Stimulated activated naive CD8-positive, alpha-beta T cell treated with anti-CD3 and anti-CD28 coated beads, Interleukin-15, Interleukin-2, amounts not matched to agents 100 U/mL and 50 U/mL, for 24 hours (primary cell): ENCODE data around the gene DAP.

Experiments used
- ATAC-seq: fragments of 150-1000 bp; cut with Tn5 transposase; one replicate; pipeline ENCODE4 v1.10.0; 2021
- DNase-seq: peaks from one replicate; pipeline ENCODE4 v3.0.0; 2021

The DAP gene

DNA sequence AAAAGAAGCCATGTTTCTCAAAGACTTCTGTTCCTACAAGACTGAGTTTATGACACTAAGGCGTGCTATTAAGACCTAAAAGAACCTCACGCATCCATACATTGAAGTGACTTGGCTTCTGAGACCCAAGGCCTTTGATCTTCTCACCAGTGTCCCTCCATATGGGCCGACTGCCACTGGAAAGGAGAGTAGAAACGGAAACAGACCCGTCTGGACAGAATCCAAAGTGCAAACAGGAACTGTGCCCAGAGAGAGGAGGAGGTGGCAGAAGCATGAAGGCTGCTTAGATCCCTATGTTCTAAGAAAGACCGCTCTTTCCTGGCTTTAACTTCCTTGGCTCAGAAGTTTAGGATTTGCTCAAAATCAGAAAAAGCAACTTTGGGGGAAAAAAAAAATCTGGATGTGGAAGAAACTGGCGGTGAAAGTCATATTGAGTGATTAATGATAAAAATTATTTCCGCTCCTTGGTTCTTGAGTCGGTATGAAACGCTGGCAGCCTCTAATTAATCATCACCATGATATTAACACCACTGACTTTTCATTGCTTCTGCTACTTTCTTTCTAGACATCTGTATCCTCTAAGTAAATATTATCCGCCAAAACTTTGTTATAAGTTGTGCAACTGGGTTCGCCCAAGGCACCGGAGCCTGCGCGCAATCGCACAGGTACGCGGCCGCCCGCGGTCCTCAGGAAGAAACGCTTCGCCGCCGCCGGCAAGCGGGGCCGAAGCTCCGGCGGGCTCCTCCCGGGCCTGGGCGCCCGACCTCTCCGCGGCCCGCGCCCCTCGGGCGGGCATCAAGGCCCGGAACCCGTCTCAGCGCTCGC is 726 bp downstream of the DAP start:
- DNase-seq (peak; percentile 48), ATAC-seq (peak; percentile 42)

DNA sequence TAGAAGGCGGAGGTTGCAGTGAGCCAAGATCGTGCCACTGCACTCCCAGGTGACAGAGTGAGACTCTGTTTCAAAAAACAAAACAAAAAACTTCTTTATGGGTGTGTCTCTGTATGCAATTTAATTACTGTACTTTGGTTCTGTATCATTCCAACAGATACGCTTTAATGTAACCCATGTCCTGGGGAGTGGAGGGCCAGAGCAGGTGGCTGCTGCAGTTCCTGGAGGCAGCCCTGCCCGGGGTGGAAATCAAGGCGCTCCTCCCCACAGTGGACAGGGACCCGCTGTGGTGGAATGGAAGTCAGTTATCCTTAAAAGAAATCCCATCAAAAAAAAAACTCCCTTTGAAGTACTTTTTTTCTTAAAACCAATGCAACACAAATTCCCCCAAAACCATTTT is 1.9 kb downstream of the DAP start:
- ATAC-seq (no peak), DNase-seq (no peak)

DNA sequence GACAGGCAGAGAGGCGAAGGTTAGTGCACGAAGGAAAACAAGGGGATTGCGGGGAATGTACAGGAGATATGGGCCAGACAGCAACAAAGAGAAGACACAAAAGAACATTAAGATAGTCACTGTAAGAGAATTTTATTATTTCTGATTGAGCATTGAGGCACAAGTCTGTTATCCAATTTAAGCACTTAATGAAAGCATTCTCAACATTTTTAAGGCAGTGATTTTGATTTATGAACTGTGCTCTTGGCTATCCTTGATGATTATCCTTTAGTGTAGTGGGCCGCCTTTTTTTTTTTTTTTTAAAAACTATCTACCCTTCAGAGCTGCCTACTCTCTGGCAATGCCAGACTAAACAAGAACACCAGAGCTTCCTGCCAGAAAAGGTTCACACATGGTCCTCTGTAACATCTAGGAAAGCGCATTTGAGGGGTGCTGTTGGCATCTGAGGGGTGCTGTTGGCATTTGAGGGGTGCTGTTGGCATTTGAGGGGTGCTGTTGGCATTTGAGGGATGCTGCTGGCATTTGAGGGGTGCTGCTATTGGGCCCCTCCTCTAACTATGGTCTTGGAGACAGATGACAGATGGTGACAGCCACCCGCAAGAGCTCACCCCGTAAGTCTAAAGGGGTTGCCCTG is 3.0 kb downstream of the DAP start:
- DNase-seq = no peak
- no peak for ATAC-seq

DNA sequence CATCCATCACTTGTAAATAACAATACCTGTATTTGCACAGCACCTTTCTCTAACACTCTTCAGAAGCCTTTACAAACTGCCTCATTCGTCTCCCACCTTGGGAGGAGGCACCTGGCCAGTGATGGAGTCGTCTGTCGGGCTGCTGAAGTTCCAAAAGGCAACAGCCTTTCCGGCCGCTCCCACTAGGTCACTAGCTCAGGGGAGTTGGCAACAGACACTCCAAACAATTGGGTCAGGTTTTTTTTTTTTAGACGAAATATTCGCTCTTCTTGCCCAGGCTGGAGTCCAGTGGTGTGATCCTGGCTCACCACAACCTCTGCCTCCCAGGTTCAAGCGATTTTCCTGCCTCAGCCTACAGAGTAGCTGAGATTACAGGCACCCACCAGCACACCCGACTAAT is 4.0 kb downstream of the DAP start:
- DNase-seq = no peak
- no peak for ATAC-seq

DNA sequence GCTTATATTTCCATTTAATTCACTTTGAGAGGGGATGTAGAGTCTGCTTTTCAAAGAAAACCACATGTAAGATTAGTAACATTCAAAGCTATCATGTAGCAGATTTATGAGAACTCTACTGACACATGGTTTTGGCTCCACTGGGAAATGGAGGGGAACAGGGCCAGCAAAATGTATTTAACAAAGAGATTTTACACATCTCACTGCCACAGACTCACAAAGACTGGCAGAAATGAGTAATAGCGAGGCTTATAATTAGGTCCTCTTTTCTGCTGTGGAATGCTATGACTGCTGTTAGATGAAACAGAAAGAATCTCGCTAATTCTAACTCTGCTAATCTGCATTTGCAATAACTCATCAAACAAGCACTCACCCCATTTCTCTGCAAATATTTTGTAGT is 4.5 kb downstream of the DAP start:
- DNase-seq = no peak
- no peak for ATAC-seq

DNA sequence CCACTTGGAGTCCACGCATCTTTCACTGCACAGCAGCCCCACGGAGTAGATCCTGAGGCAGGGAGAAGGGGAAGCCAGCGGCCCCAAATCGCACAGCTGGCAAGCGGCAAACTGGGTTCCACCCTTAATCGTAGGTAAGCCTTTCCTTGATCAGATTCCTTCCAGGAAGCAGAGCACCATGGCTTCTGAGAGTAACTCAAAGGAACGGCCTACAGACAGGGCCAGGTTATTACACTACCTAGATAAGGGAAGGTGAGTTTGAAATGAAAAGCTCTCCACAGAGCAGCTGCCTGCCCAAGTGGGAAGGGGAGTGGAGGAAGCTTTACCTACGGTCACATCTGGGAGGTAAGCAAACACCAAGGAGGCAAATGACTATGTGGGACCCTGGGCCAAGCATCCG is 7.9 kb downstream of the DAP start:
- ATAC-seq (no peak), DNase-seq (no peak)

DNA sequence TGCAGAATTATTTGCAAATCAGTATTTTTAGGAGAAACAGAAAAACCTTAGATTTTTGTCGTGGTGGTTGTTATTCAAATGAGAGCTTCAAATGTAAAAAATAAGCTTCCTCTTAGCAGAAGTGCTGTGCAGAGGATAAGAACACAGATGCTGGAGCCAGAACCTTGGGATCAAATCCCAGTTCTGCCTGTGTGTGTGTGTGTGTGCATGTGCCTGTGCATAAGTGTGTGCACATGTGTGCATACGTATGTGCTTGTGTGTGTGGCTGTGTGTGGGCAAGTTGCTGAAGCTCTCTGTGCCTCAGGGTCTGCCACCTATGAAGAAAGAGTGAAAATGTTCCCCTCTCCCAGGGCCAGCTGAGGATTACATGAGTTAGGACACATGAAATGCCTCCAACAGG is 8.6 kb downstream of the DAP start:
- no peak for ATAC-seq

DNA sequence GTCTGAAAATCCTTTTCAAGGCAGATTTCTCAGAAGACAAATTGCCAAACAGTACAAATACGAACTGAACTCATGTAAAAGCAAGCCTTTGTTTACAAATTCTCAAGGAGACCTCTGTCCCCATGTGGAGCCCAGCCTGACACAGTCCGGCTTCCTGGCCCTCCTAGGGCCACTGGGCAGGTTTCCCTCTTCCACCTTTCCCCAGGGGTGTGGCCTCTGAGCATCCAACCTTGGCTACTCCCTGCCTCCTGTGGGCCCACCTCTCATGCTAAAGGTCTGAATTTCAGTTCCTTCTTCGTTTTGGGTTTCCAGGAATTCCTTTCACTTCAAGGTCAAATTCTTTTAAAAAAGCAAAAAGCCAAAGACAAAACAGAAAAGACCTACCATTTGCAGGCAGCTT is 10.1 kb downstream of the DAP start:
- no peak for ATAC-seq

More for the DNA sequence above, 8.6 kb downstream of the DAP start:
- DNase-seq = no peak

DNA sequence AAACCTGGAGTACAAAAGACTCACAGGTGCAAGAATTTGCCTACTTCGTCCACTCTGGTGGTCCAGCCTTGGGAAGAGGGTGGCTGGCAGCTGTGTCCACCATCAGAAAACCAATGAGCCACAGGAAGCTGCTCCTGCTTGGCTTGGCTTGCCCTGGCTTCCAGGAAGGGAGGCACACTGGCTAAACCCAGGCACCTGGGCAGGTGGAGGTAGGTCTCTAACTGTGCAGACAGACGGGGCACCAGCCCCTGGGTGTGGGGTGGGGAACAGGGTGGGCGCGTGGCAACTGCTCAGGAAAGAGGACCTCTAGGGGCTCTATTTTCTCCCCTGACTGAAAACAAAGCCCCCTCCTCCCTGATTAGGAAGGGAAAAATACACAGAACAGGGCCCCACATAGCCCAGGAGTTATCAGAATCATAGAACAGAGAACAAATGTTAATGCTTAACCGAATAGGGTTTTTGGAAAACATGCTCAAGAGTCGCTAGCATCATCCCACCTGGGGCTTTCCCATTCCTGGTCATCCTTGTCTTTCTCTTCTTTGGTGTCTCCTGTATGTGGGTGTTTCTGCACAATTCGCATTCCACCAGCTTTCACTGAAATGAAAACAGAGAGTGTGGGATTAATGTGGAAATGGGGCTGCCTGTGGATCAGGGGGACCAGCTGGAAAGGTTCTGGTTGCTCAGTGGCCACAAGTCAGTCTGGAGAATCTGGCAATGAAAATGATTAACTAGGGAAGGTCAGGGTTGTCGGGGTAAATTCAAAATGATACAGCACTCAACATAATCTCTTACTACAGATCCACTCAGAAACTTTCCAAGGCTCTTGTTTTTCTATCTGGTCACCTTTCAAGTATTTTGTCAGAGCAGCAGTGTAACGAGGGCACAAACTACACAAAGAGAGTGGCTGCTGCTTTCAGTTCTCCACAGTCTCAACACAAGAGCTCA is 13.1 kb downstream of the DAP start:
- DNase-seq (no peak), ATAC-seq (no peak)

More for the DNA sequence above, 10.1 kb downstream of the DAP start:
- DNase-seq = no peak

DNA sequence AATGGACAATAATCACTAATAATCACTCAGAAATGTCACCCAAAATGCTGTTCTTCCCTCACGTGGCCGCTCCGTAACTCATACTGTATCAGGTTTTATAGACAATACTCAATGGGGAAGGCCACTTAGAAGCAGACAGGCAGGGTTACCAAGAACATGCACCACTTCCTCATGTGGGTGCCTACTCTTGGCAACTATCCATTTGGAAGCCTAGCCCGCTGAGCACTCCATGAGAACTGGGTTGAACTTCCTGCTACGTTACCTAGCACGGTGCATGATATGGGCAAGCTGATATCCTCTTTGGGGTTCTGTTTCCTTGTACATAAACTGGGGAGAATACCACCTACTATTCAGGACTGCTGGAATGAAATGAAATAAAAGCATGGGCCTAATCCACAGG is 14.3 kb downstream of the DAP start:
- ATAC-seq (no peak), DNase-seq (no peak)

DNA sequence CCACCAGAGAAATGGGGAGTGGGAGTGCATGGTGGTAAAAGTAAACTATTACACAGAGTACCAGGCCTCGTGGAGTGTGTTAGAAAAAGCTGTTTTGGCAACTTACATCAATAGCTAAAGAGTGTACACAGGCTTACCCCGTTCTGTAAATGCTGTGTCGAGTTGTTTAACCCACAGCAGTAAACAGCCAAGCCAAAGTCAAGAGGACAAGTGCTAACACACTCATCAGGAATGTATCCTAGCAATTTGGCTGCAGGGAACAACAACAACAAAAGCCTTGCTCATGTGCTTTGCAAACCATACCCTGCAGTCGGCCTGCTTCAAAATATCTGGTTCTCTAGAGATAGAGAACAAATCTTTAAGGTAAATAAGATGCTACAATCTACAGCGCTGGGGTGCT is 15.9 kb downstream of the DAP start:
- DNase-seq (no peak), ATAC-seq (no peak)

DNA sequence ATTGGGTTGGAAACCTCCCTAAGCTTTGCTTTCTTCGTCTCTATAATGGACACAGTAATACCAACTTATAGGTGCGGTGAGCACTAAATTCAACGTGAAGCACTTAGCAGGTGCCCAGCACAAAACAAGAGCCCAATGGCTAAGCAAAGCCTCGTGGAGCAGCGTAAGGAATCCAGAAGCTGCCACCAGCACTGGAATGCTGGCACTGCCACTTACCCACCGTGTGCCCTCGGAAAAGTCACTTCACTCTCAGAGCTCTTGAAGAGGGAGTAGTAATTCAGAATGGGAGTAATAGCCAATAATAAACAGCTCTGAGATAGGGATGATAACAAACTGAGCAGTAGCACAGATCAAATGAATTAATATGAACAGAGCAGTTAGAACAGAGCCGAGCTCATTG is 16.4 kb downstream of the DAP start:
- DNase-seq (no peak), ATAC-seq (no peak)

DNA sequence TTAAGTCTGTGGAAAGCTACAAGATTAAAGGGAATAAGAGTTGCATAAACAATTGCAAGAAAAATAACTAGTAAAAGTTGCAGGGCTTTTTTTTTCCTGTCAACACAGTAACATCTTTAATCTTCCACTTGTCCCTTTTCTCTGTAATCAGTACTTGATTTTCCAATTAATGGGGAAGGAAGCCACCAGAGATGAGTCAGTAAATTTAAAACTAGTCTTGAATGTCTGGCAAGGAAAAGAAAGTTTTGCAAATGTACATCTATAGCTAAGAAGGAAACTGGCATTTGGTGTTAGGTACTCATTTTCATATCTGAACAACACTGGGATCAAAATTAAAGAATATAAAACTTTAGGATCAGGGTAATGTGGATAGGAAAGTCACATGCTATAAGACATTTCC is 17.1 kb downstream of the DAP start:
- ATAC-seq (no peak), DNase-seq (no peak)

DNA sequence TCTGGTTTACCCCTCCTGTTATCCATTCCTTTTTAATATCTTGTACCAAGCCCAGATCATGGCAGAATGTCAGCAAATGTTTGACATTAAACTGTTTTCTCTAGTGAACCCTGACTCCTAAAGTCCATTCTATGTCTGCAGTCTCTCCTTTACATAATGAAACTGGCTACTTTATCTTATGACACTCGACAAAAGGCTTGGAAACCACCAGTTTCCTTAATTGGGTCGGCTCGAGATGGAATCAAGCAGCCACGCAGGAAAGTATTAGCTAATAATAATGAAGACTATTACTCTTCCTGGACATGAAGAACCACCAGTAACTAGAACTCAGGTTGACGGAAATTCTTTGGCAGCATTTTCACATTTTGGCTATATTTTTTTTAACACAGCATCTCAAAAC is 17.5 kb downstream of the DAP start:
- ATAC-seq (no peak), DNase-seq (no peak)

DNA sequence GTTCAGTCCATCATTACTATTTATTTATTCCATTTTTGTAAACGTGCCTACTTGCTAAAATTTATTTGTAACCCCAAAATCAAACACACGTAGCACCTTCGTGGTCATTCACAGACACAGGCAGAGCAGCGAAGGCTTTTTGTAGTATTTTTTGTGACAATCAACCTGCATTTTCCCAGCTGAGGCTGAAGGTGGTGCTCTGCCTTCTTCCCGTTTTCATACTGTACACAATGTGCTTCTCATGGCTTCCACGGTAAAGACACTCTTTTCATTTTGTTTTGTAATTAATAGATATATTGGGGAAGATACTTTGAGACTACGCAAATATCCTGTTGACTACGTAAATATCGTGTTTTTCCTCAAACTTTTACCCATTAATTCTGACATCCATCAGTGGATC is 19.4 kb downstream of the DAP start:
- ATAC-seq (no peak), DNase-seq (no peak)

DNA sequence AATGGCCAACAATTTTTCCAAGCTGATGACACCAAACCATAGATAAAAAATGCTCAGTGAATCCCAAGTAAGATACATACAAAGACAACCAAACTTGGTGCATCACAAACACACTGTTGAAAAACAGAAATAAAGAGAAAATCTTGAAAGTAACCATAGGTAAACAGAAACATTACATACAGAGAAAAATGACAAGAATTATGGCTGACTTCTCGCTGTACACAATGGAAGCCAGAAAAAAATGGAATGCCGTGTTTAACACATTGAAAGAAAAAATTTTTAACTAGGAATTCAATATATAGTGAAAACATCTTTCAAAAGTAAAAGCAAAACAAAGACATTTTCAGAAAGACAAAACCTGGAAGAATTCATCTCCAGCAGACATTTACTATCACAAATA is 20.6 kb downstream of the DAP start:
- ATAC-seq = no peak
- no peak for DNase-seq

DNA sequence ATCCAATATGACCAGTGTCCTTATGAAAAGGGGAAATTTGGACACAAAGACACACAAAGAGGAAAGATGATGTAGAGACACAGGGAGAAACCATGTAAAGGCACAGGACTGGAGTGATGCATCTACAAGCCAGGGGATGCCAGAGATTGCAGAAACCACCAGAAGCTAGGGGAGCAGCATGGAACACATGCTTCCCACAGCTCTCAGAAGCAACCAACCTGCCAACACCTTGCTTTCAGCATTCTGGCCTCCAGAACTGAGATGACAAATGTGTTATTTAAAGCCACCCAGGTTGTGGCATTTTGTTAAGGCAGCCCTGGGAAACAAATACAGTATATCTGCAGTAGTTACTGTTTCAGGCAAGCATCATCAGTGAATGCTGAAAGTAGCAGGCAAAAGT is 23.2 kb downstream of the DAP start:
- ATAC-seq = no peak
- DNase-seq = no peak

DNA sequence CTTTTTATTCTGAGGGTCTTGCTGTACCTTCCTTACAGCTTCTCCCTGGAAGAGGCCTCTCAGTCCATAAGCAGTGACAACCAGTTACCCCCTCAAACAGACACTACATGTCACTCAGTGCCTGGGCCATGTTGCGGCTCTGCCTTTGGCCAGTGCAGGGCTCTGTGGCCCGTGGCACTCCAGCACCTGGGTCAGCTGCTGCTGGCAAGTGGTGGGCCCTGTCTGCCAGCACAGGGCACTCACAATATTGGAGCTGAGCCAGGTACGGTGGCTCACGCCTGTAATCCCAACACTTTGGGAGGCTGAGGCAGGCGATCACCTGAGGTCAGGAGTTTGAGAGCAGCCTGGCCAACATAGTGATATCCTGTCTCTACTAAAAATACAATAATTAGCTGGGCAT is 24.2 kb downstream of the DAP start:
- DNase-seq (no peak), ATAC-seq (no peak)

DNA sequence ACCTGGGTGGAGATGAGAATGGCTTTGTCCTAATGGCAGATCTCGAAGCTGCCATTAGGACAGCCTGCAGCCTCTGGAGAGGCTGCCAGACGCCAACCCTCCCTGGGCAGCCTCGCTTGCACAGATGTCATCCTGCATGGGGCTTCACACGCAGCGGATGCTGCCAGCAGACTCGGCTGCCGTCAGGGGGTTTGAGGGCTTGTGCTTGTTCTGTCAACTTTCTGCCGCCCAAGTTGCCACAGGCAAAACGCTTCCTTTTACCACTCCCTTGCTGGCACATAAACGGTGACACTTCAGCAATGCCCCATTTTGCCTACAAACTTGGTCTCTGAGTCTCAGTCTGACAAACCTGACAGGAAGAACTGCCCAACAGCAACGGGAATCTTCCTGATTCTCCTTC is 24.7 kb downstream of the DAP start:
- no peak for DNase-seq
- no peak for ATAC-seq

DNA sequence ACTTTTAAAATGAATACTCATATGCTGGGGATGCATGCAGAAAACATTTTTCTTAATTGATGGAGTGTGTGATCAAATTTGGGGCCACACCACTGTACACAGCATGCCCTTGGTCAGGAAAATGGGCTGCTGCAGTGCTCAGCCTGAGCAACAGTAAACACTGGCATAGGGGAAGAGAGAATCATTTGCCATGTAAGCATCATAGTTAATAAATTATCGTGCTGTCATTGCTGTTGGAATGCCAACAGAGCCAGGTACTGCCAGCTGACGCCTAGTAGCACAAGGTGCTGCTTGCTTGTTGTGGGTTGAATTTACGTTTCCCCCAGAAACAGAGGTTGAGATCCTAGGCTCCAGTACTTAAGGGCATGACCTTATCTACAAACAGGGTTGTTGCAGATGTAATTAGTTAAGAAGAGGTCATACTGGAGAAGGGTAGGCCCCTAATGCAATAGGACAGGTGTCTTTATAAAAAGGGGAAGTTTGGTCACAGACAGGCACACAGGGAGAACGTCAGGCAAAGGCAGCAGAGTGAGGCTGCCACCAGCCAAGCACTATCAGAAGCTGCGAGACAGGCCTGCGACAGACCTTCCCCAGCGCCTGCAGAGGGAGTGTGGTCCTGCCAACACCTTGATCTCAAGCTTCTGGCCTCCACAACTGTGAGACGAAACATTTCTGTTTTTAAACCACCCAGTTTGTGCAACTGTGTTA is 25.3 kb downstream of the DAP start:
- no peak for ATAC-seq

DNA sequence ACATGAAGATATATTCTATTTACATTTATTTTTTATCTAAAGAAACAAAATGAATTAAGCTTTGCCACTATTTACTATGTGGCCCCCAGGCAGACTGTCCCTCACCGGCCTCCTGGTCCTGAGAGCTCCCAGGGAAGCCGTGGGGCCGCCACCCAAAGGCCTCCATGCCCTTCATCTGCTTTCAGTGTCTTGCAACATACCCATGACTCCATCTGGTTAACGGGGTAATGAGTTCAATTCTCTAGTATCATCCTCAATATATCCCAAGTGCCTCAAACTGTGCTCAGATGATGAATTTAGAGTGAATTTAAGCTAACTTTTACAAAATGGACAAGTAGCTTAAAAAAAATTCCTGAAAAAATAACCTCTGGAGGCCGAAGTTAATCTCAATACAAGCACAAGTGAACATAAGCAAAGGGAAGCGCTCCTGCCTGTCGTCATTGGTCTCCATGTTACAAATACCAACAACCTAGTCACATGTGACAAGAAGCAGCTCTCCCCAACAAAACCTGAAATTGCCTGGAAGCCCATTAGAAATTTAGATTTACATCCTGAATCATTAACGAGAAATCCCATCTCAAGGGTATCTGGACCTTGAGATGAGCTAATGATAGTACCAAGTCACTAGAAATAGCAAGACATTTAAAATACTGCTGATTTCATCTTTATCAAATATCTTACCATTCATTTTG is 26.1 kb downstream of the DAP start:
- ATAC-seq = no peak
- DNase-seq = no peak

More for the DNA sequence above, 25.3 kb downstream of the DAP start:
- no peak for DNase-seq
